Tongue (tissue), 2 donors: ENCODE measurements around the gene DSE. TPM values are rescaled to one million over a fixed set of nuclear protein-coding genes. Genes with fewer than 3 reads are reported as not detected.

ENCODE experiments used
- DNase-seq: peaks from one replicate; pipeline ENCODE4 v3.0.0-alpha.2; 2015
- total RNA-seq: library from RNA; depleted of rRNA; stranded (reverse); fragments of >200 nt; gene quantifications from one replicate; pipeline ENCODE4 v1.2.3, GENCODE V29; 2014

The DSE gene
- total RNA-seq, 1 donor from 2014 or later, result 47.4 TPM

DNA sequence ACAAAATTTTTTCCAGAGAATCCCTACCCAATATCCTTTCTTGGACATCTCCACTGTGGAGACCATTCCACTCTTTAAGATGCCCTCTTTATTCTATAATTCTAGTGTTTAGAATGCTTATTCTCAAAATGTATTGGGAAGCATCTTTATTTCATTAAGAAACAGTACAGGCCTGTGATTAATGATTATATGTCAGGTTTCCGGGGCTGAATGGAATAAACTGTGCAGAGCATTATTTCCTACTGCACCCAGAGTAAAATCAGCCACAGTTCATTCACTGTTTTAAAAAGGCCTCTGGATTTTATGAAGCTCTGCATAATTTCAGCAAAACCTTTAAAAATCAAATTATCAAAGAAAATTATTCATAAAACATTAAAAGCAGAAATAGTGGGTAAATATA, 42.6 kb downstream of the DSE start:
- no peak for DNase-seq

DNA sequence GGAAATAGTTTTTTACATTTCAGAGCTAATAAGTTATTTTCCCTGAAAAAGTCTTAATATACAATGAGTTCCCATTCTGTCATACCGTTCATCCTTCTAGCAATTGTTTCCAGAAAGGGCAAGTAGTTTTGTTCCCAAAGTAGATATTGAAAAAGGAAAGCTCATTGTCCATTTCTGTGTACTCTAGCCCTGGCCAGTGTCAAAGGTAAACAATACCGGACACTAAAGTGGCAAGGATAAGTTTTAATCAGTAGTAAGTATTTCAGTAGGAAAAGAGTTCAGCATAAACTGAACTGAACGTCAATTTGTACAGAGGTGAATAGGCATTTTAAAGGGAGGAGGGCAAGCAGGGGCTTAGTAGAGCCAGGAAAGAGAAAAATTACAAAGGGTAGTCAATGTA, 46.9 kb downstream of the DSE start:
- no peak for DNase-seq

DNA sequence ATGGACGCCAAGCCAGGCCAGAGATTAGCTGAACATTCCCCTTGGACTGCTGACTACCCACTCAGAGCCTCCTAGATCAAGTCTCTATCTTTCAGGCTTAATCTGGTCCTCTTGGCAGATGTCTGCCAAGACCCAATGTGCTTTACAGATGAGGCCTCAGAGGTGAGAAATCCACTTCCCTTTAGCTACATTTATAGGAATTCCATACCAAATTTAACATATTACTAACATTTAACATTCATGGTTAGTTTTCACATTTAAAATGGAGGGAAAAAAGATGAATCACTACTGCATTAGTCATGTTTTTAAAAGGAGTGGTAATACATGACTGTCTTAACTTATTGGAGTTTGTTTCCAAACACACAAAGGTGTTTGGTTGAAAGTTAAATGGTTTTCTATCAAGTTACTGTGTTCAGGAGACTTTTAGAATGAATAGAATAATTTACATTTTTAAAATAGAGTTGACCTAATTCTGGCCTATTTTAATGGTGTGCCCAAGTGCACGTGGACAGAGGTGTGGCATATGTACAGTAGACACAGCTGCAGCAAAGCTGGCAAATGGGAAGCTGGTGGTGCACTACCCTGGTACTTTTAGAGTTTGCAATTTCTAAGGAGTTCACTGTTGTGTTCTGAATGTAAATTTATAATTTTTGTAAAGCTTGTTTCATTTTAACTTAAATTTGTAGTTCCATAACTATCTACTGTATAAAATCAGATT, 48.5 kb downstream of the DSE start:
- DNase-seq, result no peak

DNA sequence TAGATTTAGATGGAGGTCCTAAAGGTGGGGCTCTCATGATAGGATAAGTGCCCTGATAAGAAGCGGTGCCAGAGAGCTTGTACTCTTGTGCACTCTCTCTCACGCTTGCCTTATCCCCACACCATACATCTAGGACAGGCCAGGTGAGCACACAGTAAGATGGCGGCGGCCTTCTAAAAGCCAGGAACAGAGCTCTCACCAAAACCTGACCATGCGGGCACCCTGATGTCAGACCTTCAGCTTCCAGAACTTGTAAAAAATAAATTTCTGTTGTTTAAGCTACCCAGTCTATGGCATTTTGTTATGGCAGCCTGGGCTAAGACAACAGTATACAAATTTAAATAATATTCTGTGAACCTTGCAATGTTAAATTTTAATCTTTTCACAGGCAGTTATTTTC, 49.6 kb downstream of the DSE start:
- no peak for DNase-seq

DNA sequence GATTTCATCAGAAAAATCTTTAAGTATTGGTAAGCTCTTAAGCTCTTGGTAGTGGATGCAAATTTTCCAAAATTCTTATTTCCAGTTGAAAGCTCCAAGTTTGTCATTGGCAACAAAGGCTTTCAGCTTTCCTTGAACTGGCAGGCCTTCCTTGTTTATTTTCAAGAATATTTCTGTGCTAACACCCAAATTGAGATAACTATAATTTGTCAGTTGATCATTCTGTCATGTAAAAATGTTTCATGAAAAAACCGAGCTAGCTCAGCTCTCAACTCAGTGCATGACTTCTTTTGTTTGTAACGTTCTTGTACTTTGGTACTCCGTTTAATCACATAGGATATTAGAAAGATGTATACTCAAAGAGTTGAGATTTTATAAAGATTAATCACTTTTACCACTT, 51.5 kb downstream of the DSE start:
- no peak for DNase-seq

DNA sequence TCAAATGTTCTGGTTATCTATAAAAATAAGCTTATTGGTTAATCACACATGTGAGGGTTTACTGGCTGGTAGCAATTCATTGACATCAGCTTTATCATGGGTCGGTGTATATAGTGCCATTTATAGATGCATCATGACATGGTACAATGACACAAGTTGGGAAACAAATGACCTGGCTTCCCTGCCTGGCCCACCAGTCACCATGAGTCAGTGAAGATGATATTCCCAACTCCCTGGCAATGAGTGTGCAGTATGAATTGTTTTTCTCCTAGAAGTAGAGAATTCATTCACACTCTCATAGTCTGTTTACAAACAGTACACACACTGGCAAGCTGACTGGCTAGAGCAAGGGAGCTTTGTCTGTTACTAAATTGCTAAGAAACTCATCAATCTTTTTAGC, 53.3 kb downstream of the DSE start:
- DNase-seq, result no peak

DNA sequence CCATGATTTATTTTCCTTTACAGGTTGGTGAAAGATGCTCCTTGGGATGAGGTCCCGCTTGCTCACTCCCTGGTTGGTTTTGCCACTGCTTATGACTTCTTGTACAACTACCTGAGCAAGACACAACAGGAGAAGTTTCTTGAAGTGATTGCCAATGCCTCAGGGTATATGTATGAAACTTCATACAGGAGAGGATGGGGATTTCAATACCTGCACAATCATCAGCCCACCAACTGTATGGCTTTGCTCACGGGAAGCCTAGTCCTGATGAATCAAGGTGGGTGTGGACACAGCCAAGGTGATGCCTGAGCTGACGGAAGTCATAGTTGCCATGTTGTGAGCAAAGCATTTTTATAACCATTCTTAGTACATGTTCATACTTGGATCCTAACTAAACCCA, 55.8 kb downstream of the DSE start:
- DNase-seq, result no peak

DNA sequence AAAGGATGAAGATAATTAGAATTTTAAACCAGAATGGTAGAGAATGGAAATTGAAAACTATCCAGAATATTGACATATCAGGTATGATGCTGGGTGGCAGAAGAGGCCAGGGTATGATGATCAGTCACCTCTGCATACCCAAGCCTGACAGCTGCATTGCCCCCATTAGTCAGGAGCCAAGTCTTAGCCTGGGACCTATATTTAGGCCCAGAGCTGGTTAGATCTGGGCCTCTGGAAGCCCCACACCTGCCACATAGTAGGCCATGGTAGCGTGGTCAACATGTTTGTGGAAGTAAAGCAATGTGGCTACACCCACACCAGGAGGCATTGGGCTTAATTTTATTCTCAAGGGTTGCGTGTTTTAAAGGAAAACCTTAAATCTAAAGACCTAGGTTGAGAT, 58.4 kb downstream of the DSE start:
- no peak for DNase-seq

DNA sequence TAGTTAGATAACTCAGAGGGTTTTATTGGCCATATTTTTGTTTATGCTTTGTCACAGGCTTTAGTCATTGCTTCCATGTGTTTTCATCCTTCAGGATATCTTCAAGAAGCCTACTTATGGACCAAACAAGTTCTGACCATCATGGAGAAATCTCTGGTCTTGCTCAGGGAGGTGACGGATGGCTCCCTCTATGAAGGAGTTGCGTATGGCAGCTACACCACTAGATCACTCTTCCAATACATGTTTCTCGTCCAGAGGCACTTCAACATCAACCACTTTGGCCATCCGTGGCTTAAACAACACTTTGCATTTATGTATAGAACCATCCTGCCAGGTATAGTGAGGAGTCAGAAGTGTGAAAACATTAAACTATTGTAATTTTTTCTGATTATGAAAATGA, 60.1 kb downstream of the DSE start:
- no peak for DNase-seq

DNA sequence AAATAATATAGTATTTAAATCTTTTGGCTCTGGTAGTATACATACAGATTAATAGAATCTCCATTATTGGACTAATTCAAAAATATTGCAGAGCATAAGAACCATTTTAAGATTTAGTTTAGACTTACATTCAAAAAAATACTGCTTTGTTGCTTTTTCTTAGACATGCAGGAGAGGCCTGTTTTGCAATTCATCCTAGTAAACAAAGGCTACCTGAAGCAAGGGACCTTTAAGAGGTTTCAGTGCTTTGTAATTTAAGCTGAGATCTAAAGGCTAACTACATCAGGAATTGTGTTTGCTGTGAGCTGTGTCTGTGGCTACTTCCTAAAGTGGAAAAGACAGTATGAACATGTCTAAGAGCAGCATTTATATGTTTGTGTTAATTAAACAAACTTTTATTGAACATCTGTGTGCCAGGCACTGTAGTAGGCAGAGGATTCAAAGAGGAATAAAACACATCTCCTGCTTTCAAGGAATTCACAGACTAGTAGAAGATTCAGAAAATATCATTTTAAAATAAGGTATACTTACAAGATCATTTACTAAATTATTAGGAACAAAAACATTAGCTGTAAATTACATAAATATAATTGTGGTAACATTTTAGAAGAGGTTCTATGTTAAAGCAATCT, 61.3 kb downstream of the DSE start:
- DNase-seq, result no peak

DNA sequence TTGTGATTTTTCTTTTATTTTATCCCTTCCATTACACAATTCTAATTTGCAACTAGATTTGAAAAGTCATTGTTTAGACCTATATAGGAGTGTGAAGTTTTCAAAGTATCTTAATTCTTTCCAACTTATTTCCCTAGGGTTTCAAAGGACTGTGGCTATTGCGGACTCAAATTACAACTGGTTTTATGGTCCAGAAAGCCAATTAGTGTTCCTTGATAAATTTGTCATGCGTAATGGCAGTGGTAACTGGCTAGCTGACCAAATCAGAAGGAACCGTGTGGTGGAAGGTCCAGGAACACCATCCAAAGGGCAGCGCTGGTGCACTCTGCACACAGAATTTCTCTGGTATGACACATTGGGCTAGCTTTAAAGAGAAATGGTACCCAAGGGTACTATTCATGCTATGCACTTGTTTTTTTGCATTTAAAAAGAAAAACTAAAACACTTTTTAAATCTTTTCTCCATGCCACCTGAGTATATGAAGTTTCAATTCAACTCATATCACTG, 62.5 kb downstream of the DSE start:
- DNase-seq, result no peak

DNA sequence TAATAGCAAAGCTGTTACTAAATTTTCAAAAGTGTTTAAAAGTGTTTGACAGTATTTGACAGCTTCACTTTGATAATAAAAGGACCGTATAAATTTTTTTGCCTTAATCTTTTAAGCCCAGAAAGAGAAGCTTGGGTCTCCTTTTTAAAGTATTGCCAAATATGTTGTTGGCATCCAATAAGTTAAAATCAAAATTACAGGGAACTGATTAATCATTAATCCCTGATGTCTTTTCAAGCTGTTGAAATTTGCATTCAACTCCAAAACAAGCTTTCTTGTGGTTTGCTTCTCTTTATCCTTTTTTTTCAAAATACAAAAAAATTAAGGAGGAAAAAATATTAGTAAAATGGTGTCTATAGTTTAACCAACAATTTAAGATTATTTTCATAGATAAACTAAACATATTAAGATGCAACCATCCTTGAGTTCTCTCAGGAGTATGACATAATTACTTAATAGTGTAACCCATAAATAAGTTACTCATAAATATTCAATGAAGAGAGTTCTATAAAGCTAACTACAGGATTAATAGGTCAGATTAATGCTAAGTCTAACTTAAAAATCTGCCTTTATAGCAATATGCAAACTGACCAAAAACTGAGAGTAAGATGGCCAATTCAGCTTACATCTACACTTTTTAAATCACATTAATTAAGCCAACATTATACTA, 63.4 kb downstream of the DSE start:
- DNase-seq, result no peak

DNA sequence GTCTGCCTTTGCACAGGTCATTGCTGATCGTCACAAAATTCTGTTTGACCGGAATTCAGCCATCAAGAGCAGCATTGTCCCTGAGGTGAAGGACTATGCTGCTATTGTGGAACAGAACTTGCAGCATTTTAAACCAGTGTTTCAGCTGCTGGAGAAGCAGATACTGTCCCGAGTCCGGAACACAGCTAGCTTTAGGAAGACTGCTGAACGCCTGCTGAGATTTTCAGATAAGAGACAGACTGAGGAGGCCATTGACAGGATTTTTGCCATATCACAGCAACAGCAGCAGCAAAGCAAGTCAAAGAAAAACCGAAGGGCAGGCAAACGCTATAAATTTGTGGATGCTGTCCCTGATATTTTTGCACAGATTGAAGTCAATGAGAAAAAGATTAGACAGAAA, 65.8 kb downstream of the DSE start:
- DNase-seq, result no peak

DNA sequence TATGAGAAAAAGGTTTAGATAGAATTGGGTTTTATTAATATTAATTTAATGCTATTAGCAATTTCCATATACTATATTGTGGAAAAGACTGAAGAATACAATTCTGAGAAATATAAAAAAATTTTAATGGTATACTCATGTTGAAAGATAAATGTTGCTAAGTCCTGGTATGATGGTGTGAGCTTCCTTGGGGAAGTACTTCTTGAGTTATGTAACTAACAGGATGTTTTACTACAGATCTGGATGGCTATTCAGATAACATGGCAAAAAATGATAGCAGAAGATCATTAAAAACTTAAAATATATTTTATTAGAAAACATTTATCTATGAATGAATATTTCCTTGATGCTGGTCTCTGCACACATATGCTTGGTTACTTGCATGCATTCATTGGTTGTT, 66.9 kb downstream of the DSE start:
- no peak for DNase-seq

DNA sequence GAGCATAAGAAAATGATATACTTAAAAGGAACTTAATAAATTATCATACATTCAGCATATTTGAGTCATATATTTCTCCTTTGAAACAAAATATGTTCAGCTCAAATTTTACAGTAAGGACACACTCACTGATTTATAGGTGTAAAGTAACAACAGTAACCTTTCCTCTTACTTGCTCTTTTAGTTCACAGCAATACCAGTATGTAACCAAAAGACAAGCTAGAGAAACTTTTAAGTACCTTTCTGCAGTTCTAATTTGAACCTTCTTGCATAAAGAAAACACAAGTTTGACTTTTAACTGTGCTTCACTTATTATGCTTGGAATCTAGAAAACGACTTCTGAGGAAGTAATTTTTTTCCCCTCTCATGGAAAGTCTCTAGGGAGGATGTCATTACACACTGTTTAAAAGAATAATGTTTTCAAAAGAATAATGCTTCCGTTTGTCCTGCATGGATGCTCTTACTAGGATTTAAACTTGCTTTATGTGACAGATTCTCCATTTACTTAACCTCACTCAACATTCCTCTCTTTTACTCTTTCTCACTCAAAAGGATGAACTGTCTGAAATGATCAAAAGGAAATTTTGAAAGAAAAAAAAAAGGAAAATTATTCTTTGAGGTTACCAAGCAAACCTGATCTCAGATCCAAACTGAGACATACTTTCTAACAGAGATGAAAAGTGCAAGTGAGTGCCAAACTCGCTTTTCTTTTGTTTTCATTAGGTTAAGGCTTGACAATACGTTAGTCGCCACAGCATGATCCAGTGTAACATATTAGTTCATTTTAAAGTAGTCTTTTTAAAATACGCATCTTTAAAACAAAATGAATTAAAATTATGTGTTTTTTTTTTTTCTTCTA, 68.1 kb downstream of the DSE start:
- DNase-seq, result peak; percentile 31

DNA sequence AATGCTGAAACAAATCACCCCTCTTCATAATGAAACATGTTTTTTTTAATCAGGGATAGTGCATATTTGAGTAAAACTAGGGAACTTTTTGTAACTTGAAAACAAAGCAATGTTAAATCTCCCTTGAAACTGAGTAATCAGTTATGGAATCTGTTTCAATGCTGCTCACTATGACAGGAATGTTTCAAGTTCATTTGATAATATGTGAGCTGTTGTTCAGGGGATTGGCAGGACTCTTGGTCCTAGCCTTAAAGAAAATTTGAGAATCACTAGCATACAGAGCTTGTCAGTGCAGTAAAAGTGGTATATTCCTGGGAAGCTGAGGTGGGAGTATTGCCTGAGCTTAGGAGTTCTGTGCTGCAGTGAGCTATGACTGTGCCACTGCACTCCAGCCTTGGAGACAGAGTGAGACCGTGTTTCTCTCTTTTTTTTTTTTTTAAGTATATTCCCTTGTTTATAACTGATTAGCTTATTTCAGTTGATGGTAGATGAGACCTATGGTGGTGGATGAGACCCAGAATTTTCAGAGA, 68.8 kb downstream of the DSE start:
- DNase-seq, result no peak

DNA sequence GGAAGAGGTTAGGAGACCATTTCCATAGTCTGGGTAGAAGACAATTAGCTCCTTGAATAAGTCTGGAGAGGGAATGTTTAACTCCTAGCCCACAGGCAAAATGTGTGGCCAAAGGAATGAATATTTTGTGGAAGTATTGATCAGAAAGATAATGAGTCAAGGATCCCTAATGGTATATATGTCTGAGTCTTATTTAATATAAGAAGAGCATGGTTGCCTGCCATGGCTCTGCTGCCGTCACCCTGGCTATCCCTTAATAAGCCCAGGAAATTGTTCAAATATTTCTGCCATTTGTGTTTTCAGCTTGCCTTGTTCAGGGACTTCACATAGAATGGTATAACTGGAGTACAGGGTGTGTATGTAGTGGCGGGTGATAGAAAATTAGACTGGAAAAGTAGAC, 72.4 kb downstream of the DSE start:
- no peak for DNase-seq

DNA sequence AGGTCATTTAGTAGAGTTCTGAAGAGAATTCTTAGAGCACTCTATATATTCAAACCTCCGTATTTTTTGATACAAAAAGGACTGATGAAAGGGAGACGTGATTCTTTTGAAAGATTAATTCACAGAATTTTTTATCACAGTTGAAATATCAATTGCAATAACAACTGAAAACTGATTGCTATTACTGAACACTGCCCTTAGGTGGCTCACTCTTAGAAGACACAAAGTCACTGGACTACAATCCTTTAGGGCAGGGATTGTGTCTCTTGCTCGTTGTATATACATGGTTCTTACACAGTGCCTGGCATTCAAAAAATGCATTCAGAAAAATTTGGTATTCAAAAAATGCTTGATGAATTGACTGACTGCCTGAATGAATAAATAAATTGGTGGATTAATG, 73.3 kb downstream of the DSE start:
- DNase-seq, result no peak

DNA sequence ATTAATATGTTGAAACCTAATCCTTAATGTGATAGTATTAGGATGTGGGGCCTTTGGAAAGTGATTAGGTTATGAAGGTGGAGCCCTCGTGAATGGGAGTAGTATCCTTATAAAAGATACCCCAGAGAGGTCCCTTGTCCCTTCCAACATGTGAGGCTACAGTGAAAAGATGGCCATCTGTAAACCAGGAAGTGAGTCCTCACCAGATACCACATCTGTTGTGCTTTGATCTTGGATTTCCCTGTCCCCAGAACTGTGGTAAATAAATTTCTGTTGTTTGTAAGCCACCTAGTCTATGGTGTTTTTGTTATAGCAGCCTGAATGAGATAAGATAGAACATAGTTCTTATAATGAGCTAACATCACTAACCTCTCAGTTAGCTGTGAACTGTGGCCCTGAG, 73.8 kb downstream of the DSE start:
- no peak for DNase-seq

DNA sequence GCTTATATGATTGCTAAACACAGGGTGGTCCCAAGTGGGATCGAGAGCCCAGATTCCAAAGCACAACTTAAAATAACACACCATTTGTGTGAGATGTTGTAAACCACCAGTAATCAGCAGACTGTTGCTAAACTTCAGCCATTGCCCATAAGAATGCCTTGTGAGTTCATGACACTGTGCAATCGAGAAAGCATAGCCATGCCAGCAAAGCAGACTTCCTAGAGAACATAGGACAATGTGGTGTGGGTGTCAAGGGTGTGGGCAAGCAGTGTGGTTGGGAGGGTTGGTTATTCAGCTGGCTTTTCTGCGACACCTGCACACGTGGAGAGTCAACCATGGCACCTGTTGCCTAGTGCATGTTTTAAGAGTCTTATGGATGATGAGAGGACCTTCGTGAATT, 74.4 kb downstream of the DSE start:
- DNase-seq, result no peak

DNA sequence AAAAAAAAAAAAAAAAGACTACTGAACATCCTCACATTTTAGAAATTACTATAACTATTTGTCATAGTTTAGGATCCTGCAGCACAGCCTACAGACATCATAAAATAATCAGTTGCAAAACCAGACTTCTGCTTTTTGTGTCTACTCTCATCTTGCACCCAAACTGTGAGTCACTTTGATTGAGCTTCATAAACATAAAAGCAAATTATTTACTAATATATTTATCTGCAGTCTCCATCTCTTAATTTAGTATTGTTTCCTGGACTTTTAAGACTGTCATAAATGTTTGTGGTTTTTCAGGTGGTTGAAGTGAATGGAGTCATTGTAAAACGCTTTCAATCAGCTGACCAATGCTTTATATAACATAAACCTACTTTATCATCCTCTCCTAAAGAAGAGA, 75.7 kb downstream of the DSE start:
- no peak for DNase-seq

DNA sequence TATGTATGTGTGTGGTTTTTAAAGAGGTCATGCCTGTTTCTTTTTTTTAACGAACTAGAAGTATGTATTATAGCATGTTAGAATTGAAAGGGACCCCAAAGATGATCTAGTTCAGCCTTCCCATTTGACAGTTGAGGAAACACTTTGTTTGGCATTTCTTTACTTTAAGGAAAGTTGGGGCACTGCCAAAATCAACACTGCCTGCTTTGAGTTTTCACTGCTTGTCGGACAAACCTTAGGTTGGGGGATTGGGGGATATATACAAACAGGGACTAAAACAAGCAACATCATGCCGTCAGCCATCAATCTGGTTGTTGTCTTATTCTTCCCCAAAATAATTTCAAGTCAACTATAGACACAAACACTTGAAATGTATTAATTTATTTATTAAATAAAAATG, 76.3 kb downstream of the DSE start:
- no peak for DNase-seq
